ENCODE results near the gene FCHSD2. TPM values are rescaled to one million over a fixed set of nuclear protein-coding genes. Genes with fewer than 3 reads are reported as not detected.

FCHSD2 gene
- total and polyA plus RNA-seq, 4 donors, result 7.6 to 18.7 (median 9.9) TPM

DNA sequence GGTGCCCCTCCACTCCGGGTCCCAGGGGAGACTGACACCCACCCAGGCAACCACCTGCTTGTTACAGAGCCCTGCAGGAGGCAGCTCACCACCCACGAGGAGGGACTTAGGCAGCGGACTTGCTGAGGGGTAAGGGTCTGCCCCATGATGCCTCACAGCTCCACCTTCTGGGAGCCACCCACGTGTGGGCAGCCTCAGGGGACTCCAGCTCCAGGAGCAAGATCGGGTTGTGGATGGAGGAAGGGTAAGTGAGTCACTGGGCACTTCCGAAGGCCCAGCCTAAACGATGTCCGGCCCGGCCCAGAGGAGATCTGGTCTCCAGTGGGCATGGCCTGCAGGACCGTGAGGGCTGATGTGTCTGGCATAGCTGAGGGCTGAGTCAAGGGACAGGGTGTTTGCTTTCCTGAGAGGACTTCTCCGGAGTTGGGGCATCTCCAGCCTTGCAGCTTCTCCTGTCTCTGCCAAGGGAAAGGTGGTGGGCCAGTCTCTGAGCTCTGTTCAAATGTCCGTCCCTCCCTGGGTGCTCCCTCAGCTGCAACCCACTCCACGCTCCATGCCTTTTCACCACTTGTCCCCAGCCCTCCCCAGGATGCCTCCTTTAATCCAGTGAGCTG is 43.7 kb upstream of the FCHSD2 start:
- 69% methylated on average over 13 of the region's 13 CpGs for WGBS
- Histone ChIP-seq H3K4me3 (ENCODE audit: low read depth in 1 of 3, low read length in 3 of 3) (no peak overlapping the region), H3K36me3 (ENCODE audit: control insufficient read depth in 4 of 4, insufficient read depth in 3 of 4, low read depth in 1 of 4, low read length in 3 of 4) (no peaks in the 10 kb centered on the region), H3K9ac (ENCODE audit: low read depth in 1 of 2, low read length in 2 of 2) (no peak overlapping the region), H3K27me3 (ENCODE audit: control insufficient read depth in 4 of 4, insufficient read depth in 4 of 4, low read length in 3 of 4) (no peaks in the 10 kb centered on the region), H3K27ac (ENCODE audit: low read depth in 1 of 2, low read length in 2 of 2) (no peak overlapping the region), H3K9me3 (ENCODE audit: control insufficient read depth in 4 of 4, low read length in 3 of 4) (no peaks in the 10 kb centered on the region), H3K4me1 (ENCODE audit: control insufficient read depth in 4 of 4, insufficient read depth in 4 of 4, low read length in 3 of 4) (peaks cover 0 to 3% (median 0%) of the 10 kb centered on the region in 4 donors)
- TF ChIP-seq FOXA2 (IDR thresholded peaks at IDR 0.05), result no peak
- TF ChIP-seq FOXA1 (IDR thresholded peaks at IDR 0.05), result no peak
- TF ChIP-seq, protein P1, sequence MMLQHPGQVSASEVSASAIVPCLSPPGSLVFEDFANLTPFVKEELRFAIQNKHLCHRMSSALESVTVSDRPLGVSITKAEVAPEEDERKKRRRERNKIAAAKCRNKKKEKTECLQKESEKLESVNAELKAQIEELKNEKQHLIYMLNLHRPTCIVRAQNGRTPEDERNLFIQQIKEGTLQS (IDR thresholded peaks at IDR 0.05), result no peak
- TF ChIP-seq, protein P2, sequence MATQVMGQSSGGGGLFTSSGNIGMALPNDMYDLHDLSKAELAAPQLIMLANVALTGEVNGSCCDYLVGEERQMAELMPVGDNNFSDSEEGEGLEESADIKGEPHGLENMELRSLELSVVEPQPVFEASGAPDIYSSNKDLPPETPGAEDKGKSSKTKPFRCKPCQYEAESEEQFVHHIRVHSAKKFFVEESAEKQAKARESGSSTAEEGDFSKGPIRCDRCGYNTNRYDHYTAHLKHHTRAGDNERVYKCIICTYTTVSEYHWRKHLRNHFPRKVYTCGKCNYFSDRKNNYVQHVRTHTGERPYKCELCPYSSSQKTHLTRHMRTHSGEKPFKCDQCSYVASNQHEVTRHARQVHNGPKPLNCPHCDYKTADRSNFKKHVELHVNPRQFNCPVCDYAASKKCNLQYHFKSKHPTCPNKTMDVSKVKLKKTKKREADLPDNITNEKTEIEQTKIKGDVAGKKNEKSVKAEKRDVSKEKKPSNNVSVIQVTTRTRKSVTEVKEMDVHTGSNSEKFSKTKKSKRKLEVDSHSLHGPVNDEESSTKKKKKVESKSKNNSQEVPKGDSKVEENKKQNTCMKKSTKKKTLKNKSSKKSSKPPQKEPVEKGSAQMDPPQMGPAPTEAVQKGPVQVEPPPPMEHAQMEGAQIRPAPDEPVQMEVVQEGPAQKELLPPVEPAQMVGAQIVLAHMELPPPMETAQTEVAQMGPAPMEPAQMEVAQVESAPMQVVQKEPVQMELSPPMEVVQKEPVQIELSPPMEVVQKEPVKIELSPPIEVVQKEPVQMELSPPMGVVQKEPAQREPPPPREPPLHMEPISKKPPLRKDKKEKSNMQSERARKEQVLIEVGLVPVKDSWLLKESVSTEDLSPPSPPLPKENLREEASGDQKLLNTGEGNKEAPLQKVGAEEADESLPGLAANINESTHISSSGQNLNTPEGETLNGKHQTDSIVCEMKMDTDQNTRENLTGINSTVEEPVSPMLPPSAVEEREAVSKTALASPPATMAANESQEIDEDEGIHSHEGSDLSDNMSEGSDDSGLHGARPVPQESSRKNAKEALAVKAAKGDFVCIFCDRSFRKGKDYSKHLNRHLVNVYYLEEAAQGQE (IDR thresholded peaks at IDR 0.05), result no peak
- TF ChIP-seq JUND (IDR thresholded peaks at IDR 0.05), result no peak
- TF ChIP-seq GABPA (IDR thresholded peaks at IDR 0.05 in 1 of 2, conservative IDR thresholded peaks at IDR 0.05 in 1 of 2), result no peak
- no peak for DNase-seq (ENCODE audit: low spot score)

DNA sequence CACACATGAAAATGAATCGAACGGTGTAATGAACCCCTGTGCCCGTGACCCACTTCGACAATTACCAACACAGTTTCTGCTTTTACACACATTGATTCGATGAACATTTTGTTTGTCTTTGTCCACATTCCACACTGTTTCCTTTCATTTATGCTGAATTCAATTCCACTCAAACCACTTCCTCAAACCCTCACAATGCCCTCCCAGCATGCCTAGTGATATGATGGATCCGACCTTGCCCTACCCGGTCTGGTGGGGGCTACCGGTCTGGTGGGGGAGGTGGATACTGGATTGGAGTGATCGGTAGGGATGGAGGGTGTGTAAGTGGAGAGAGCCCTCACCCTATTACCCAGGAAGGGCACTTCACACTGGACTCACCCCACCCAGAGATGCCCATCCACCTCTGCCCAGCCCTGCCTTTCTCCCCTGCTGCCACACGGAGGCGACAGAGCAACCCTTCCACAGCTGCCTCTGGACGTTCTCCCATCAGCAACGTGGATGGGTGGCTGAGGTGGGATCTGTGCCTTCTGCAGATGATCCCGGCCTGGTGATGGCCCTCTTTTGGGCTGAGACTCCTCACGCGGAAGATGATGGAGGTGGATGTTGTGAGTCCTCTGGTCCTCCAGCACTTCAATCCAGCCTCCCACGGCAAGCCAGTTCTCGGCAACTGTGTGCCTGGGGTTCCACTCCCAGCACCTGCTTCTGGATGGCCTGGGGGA is 43.0 kb upstream of the FCHSD2 start:
- 38% methylated on average over 18 of the region's 18 CpGs for WGBS
- TF ChIP-seq, protein P3, sequence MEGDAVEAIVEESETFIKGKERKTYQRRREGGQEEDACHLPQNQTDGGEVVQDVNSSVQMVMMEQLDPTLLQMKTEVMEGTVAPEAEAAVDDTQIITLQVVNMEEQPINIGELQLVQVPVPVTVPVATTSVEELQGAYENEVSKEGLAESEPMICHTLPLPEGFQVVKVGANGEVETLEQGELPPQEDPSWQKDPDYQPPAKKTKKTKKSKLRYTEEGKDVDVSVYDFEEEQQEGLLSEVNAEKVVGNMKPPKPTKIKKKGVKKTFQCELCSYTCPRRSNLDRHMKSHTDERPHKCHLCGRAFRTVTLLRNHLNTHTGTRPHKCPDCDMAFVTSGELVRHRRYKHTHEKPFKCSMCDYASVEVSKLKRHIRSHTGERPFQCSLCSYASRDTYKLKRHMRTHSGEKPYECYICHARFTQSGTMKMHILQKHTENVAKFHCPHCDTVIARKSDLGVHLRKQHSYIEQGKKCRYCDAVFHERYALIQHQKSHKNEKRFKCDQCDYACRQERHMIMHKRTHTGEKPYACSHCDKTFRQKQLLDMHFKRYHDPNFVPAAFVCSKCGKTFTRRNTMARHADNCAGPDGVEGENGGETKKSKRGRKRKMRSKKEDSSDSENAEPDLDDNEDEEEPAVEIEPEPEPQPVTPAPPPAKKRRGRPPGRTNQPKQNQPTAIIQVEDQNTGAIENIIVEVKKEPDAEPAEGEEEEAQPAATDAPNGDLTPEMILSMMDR (IDR thresholded peaks at IDR 0.05; ENCODE audit: low read depth, low read length, missing input control), result peak; percentile 93
- TF ChIP-seq, protein P1 (IDR thresholded peaks at IDR 0.05), result no peak
- TF ChIP-seq EGR1 (IDR thresholded peaks at IDR 0.05; ENCODE audit: low read depth in 2 of 2), result no peak
- peak; percentile 93 to 94 for TF ChIP-seq RAD21 (IDR thresholded peaks at IDR 0.05)
- no peak for TF ChIP-seq YY1 (IDR thresholded peaks at IDR 0.05)
- H3K4me1 ChIP-seq (ENCODE audit: control insufficient read depth in 4 of 4, insufficient read depth in 4 of 4, low read length in 3 of 4), result peaks cover 0 to 3% (median 0%) of the 10 kb centered on the region in 4 donors
- H3K27me3 ChIP-seq (ENCODE audit: control insufficient read depth in 4 of 4, insufficient read depth in 4 of 4, low read length in 3 of 4), result no peaks in the 10 kb centered on the region
- no peak overlapping the region for H3K27ac ChIP-seq (ENCODE audit: low read depth in 1 of 2, low read length in 2 of 2)
- H3K9ac ChIP-seq (ENCODE audit: low read depth in 1 of 2, low read length in 2 of 2), result no peak overlapping the region
- no peaks in the 10 kb centered on the region for H3K36me3 ChIP-seq (ENCODE audit: control insufficient read depth in 4 of 4, insufficient read depth in 3 of 4, low read depth in 1 of 4, low read length in 3 of 4)
- H3K9me3 ChIP-seq (ENCODE audit: control insufficient read depth in 4 of 4, low read length in 3 of 4), result no peaks in the 10 kb centered on the region
- peak; percentile 81 for DNase-seq (ENCODE audit: low spot score)
- no peak overlapping the region for H3K4me3 ChIP-seq (ENCODE audit: low read depth in 1 of 3, low read length in 3 of 3)

All from liver (tissue), 9 donors.